ENCODE data around the gene TMED1. TPM values are rescaled to one million over a fixed set of nuclear protein-coding genes. Genes with fewer than 3 reads are reported as not detected.

TMED1 gene
- total and polyA plus RNA-seq, 2 donors from 2014 or later = 36.0 to 60.6 TPM

GRCh38 chr19:10796653-10797052 is 39.4 kb downstream of the TMED1 start:
- Histone ChIP-seq H3K9ac (ENCODE audit: low read length in 3 of 3) (no peak overlapping the region), H3K9me3 (ENCODE audit: control insufficient read depth in 2 of 3, insufficient read depth in 1 of 3, low read length in 3 of 3) (no peaks in the 10 kb centered on the region), H3K36me3 (ENCODE audit: control insufficient read depth in 2 of 3, insufficient read depth in 3 of 3, low read length in 3 of 3) (peaks cover 4 to 61% (median 42%) of the 10 kb centered on the region in 3 donors), H3K4me3 (ENCODE audit: low read length in 3 of 3) (no peak overlapping the region), H3K27ac (ENCODE audit: low read depth in 2 of 2, low read length in 2 of 2) (no peak overlapping the region), H3K27me3 (ENCODE audit: control insufficient read depth, insufficient read depth, low read length) (no peaks in the 10 kb centered on the region), H3K4me1 (ENCODE audit: control insufficient read depth in 2 of 3, insufficient read depth in 2 of 3, low read depth in 1 of 3, low read length in 3 of 3) (no peaks in the 10 kb centered on the region)
- TF ChIP-seq CTCF (IDR thresholded peaks at IDR 0.05; ENCODE audit: borderline replicate concordance, extremely low read depth, insufficient read depth) = no peak
- no peak for DNase-seq
- intact Hi-C loops (cut with DNase I) = no loop called here
- FAIRE-seq = no peak

GRCh38 chr19:10789866-10790265 is 46.1 kb downstream of the TMED1 start:
- Histone ChIP-seq H3K9ac (ENCODE audit: low read length in 3 of 3) (no peak overlapping the region), H3K4me3 (ENCODE audit: low read length in 3 of 3) (no peak overlapping the region), H3K27ac (ENCODE audit: low read depth in 2 of 2, low read length in 2 of 2) (no peak overlapping the region), H3K36me3 (ENCODE audit: control insufficient read depth in 2 of 3, insufficient read depth in 3 of 3, low read length in 3 of 3) (peaks cover 6 to 45% (median 39%) of the 10 kb centered on the region in 3 donors), H3K4me1 (ENCODE audit: control insufficient read depth in 2 of 3, insufficient read depth in 2 of 3, low read depth in 1 of 3, low read length in 3 of 3) (no peaks in the 10 kb centered on the region), H3K9me3 (ENCODE audit: control insufficient read depth in 2 of 3, insufficient read depth in 1 of 3, low read length in 3 of 3) (no peaks in the 10 kb centered on the region), H3K27me3 (ENCODE audit: control insufficient read depth, insufficient read depth, low read length) (no peaks in the 10 kb centered on the region)
- intact Hi-C loops (cut with DNase I) = no loop called here
- no peak for FAIRE-seq
- DNase-seq = no peak
- TF ChIP-seq CTCF (IDR thresholded peaks at IDR 0.05; ENCODE audit: borderline replicate concordance, extremely low read depth, insufficient read depth) = no peak

- Histone ChIP-seq H3K9ac (ENCODE audit: low read length in 3 of 3) (no peak overlapping the region), H3K9me3 (ENCODE audit: control insufficient read depth in 2 of 3, insufficient read depth in 1 of 3, low read length in 3 of 3) (no peaks in the 10 kb centered on the region), H3K36me3 (ENCODE audit: control insufficient read depth in 2 of 3, insufficient read depth in 3 of 3, low read length in 3 of 3) (peaks cover 4 to 45% (median 38%) of the 10 kb centered on the region in 3 donors), H3K4me3 (ENCODE audit: low read length in 3 of 3) (no peak overlapping the region), H3K4me1 (ENCODE audit: control insufficient read depth in 2 of 3, insufficient read depth in 2 of 3, low read depth in 1 of 3, low read length in 3 of 3) (no peaks in the 10 kb centered on the region), H3K27me3 (ENCODE audit: control insufficient read depth, insufficient read depth, low read length) (no peaks in the 10 kb centered on the region), H3K27ac (ENCODE audit: low read depth in 2 of 2, low read length in 2 of 2) (no peak overlapping the region)
- TF ChIP-seq CTCF (IDR thresholded peaks at IDR 0.05; ENCODE audit: borderline replicate concordance, extremely low read depth, insufficient read depth) = no peak
- no peak for DNase-seq
- intact Hi-C loops (cut with DNase I) = no loop called here
- FAIRE-seq = no peak
These were observed 47.9 kb downstream of the TMED1 start for GRCh38 chr19:10788146-10788545.

- FAIRE-seq (no peak), DNase-seq (no peak)
- no peak for TF ChIP-seq CTCF (IDR thresholded peaks at IDR 0.05; ENCODE audit: borderline replicate concordance, extremely low read depth, insufficient read depth)
- Histone ChIP-seq H3K9ac (ENCODE audit: low read length in 3 of 3) (no peak overlapping the region), H3K4me3 (ENCODE audit: low read length in 3 of 3) (no peak overlapping the region), H3K4me1 (ENCODE audit: control insufficient read depth in 2 of 3, insufficient read depth in 2 of 3, low read depth in 1 of 3, low read length in 3 of 3) (no peaks in the 10 kb centered on the region), H3K27me3 (ENCODE audit: control insufficient read depth, insufficient read depth, low read length) (no peaks in the 10 kb centered on the region), H3K36me3 (ENCODE audit: control insufficient read depth in 2 of 3, insufficient read depth in 3 of 3, low read length in 3 of 3) (peaks cover 5 to 58% (median 37%) of the 10 kb centered on the region in 3 donors), H3K9me3 (ENCODE audit: control insufficient read depth in 2 of 3, insufficient read depth in 1 of 3, low read length in 3 of 3) (no peaks in the 10 kb centered on the region), H3K27ac (ENCODE audit: low read depth in 2 of 2, low read length in 2 of 2) (no peak overlapping the region)
- intact Hi-C loops (cut with DNase I) = no loop called here
These were observed 51.8 kb downstream of the TMED1 start for GRCh38 chr19:10784257-10784656.
